ENCODE data around the gene TUBB6.

The TUBB6 gene

DNA sequence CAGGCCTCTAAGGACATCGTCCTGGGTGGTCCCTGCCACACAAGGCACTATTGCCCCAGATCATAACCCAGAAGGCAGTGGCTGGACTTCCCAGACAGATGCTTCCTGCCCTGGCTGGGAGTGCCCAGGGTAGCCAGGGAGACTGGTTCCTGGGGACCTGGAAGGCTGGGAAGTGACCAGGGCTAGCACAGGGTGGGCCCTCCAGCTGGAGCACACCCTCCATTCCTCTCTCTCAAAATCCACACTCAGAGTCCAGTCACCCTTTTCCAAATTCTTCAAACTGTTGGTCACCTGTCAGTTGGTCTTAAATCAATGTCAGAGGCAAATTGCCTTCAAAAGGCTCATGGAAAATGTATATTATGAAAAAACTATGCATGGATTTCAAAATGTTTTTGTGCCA is 11.6 kb upstream of the TUBB6 start:
- no peak overlapping the region for H3K4me3 ChIP-seq (ENCODE audit: low read depth, low read length)
- no peak for DNase-seq (ENCODE audit: low read depth)

DNA sequence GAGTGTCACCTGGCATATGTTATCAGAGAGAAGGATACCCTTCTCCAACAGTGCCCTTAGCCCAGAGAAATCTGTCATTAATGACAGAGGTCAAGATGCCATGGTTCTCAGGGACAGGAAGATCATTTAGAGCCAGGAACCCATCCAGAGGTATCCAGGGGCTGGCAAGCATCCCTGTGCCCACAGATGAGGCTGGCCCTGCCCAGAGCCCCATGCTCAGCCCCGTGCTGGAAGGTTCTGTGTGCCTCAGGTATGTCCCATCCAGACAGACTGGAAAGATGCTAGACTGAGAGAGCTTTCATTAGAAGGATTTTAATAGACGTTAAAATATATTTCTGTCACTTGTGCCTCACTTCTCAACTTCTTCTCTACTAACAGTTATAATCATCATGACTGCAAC is 8.2 kb upstream of the TUBB6 start:
- TF ChIP-seq, protein P1, sequence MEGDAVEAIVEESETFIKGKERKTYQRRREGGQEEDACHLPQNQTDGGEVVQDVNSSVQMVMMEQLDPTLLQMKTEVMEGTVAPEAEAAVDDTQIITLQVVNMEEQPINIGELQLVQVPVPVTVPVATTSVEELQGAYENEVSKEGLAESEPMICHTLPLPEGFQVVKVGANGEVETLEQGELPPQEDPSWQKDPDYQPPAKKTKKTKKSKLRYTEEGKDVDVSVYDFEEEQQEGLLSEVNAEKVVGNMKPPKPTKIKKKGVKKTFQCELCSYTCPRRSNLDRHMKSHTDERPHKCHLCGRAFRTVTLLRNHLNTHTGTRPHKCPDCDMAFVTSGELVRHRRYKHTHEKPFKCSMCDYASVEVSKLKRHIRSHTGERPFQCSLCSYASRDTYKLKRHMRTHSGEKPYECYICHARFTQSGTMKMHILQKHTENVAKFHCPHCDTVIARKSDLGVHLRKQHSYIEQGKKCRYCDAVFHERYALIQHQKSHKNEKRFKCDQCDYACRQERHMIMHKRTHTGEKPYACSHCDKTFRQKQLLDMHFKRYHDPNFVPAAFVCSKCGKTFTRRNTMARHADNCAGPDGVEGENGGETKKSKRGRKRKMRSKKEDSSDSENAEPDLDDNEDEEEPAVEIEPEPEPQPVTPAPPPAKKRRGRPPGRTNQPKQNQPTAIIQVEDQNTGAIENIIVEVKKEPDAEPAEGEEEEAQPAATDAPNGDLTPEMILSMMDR (IDR thresholded peaks at IDR 0.05; ENCODE audit: low read depth, low read length, missing control alignments), result no peak
- in situ Hi-C loops (cut with HindIII; ENCODE audit: low sequenced_read_pairs), result loop anchor here (5.0 kb wide), 1 partner anchor 58 kb away; no protein-coding TSS in a partner anchor
- no peak overlapping the region for H3K4me3 ChIP-seq (ENCODE audit: low read depth, low read length)
- no peak for DNase-seq (ENCODE audit: low read depth)

More for the DNA sequence above, 11.6 kb upstream of the TUBB6 start:
- TF ChIP-seq, protein P1 (IDR thresholded peaks at IDR 0.05; ENCODE audit: low read depth, low read length, missing control alignments), result no peak
- in situ Hi-C loops (cut with HindIII; ENCODE audit: low sequenced_read_pairs), result loop anchor here (5.0 kb wide), 1 partner anchor 54 kb away; no protein-coding TSS in a partner anchor

DNA sequence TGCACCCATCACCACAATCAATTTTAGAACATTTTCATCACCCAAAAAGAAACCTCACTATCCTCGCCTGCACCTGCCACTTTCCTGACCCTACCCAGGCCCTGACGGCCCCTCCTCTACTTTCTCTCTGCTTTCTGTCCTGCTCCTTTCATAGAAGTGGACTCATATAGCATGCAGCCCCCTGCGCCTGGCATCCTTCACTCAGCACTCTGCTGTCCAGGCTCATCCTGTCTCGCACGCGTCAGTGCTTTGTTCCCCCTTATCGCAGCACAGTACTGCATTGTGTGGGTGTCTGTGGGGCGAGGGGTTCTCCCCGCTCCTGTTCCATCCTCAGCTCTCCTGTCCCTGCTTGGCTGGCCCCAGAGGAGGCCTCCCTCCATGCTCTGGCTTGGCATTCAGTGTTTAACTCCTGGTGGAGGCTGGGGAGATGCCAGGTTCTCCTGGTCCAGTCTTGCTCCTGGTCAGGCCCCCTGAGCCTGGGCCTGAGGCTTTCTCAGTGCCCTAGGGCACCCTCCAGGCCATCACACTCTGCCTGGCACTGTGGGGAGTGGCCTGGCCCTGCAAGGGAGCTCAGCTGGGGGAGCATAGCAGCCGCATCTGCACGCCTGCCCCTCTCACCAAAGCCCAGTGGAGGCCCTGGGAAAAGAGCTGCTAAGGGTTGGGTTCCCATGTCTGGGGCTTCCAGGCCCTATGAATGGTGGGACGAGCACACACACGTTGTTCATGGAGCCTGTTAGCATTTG is 6.6 kb upstream of the TUBB6 start:
- DNase-seq (ENCODE audit: low read depth), result no peak
- TF ChIP-seq, protein P1 (IDR thresholded peaks at IDR 0.05; ENCODE audit: low read depth, low read length, missing control alignments), result no peak
- H3K4me3 ChIP-seq (ENCODE audit: low read depth, low read length), result no peak overlapping the region
- in situ Hi-C loops (cut with HindIII; ENCODE audit: low sequenced_read_pairs), result no loop called here

DNA sequence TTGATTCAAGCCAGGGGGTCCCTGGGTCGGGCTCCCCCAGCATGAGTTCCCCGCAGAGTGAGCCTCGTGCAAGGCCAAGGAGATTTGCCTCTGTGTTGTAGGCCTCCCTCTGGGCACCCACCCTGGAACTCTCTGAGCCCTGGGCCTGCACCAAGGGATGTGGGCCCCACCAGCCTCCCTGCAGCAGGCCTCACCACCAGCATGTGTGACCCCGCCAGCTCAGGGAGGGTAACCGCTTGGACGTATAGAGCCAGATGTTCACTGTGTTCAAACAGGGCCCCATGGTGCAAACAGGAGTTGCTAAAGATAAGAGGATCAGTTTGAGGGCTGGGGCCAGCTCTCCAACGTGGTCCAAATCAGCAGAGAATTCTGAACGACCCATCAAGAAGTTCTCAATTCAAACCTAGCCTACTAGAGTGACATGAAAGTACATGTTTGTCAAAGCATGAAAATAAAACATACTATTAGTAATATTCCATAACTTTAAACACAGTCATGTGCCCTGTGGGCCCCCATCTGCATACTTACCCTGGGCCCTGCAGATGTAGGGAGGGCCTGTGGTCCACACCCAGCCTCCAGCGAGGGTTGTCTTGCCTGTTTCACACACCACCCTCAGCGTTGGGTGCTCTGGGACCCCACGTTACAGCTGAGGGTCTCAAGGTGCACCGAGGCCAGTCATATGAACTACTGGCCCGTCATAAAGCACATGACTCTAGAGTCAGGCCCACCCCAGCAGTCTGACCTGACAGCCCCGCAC is 5.5 kb upstream of the TUBB6 start:
- TF ChIP-seq, protein P1 (IDR thresholded peaks at IDR 0.05; ENCODE audit: low read depth, low read length, missing control alignments), result no peak
- in situ Hi-C loops (cut with HindIII; ENCODE audit: low sequenced_read_pairs), result no loop called here

DNA sequence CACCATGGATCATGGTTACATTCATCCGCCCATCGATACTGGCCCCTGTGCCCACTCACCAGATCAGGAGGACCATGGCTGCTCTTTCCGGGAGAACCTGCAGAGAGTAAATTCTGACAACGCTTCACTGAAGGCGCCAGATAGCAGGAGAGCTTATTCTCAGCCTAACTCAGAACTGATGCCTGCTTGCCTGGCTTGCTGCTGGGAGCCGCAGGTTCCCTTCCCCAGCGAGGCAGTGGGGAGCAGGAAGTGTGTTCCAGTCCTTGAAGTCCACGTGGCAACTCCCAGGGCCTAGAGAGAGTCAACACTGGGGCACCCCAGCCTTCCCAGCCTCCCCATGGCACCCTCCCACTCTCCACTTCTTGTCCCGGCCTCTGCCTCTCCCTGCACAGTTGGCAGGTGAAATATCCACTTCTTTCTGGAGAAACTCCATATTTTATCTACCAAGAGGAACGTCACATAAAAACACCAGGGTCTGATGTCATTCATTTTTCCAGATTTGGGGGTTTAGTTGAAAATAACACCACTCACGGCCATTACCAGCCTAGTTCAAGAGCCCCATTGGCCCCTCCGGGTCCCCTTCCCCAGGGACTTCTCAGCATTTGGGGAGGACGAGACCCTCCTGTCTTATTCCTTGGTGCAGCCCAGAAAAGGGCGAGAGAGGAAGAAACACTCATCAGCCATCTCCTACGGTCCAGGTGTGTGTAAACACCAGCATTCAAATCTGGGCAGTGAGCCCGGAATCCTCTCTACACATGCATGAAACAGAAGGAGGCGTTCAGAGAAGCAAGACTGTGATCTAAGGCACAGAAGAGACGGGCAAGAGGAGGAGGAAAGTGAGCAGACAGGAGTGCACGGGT is 3.5 kb upstream of the TUBB6 start:
- H3K4me3 ChIP-seq (ENCODE audit: low read depth, low read length), result no peak overlapping the region
- in situ Hi-C loops (cut with HindIII; ENCODE audit: low sequenced_read_pairs), result no loop called here
- TF ChIP-seq, protein P1 (IDR thresholded peaks at IDR 0.05; ENCODE audit: low read depth, low read length, missing control alignments), result no peak
- DNase-seq (ENCODE audit: low read depth), result no peak

More for the DNA sequence above, 5.5 kb upstream of the TUBB6 start:
- no peak overlapping the region for H3K4me3 ChIP-seq (ENCODE audit: low read depth, low read length)
- DNase-seq (ENCODE audit: low read depth), result no peak

DNA sequence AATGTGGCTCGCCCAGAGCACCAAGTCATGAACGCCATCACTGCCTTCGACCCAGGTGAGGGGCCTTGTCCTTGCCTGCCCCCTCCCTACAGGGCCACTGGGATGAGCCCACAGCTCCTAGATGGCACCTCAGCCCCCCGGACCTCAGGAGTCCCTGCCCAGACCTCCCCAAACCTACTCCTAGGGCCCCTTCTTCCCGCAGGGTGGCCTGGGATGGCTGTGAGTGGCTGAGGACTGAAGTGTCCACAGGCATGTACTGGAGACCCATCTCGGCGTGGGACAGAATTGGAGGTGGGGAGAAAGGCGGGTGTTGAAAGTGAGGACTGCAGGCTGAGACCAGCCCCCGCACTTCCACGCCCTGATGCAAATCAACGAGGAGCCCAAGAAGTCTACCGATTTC is 2.8 kb upstream of the TUBB6 start:
- TF ChIP-seq, protein P1 (IDR thresholded peaks at IDR 0.05; ENCODE audit: low read depth, low read length, missing control alignments), result no peak
- no peak for DNase-seq (ENCODE audit: low read depth)
- in situ Hi-C loops (cut with HindIII; ENCODE audit: low sequenced_read_pairs), result no loop called here
- H3K4me3 ChIP-seq (ENCODE audit: low read depth, low read length), result no peak overlapping the region

All from astrocyte of the cerebellum (primary cell).